Measurements from ENCODE around the gene MB. TPM values are rescaled to one million over a fixed set of nuclear protein-coding genes. Genes with fewer than 3 reads are reported as not detected.
A peak's percentile ranks its signal among the peaks of the same experiment; 100 is the strongest.

The MB gene
- total and polyA plus RNA-seq, 4 donors, result 0.13 to 0.25 TPM; not detected in 2

- WGBS, result 6% methylated on average over 18 of the region's 18 CpGs
- Histone ChIP-seq H3K27me3 (ENCODE audit: control insufficient read depth in 4 of 4, insufficient read depth in 4 of 4, low read length in 3 of 4) (no peaks in the 10 kb centered on the region), H3K9me3 (ENCODE audit: control insufficient read depth in 4 of 4, low read length in 3 of 4) (no peaks in the 10 kb centered on the region), H3K9ac (ENCODE audit: low read depth in 1 of 2, low read length in 2 of 2) (peak within 1 kb of the TSS; percentile 79 to 100), H3K27ac (ENCODE audit: low read depth in 1 of 2, low read length in 2 of 2) (peak within 1 kb of the TSS; percentile 93 to 97), H3K4me3 (ENCODE audit: low read depth in 1 of 3, low read length in 3 of 3) (peak within 1 kb of the TSS; percentile 87 to 99 (median 88)), H3K36me3 (ENCODE audit: control insufficient read depth in 4 of 4, insufficient read depth in 3 of 4, low read depth in 1 of 4, low read length in 3 of 4) (peaks cover 0 to 3% (median 0%) of the 10 kb centered on the region in 4 donors), H3K4me1 (ENCODE audit: control insufficient read depth in 4 of 4, insufficient read depth in 4 of 4, low read length in 3 of 4) (peaks cover 8 to 47% (median 36%) of the 10 kb centered on the region in 4 donors)
- peak in 1 of 2 donors; percentile 89 for TF ChIP-seq EGR1 (IDR thresholded peaks at IDR 0.05; ENCODE audit: low read depth in 2 of 2)
- peak; percentile 60 for TF ChIP-seq NR2F2 (IDR thresholded peaks at IDR 0.05)
- TF ChIP-seq YY1 (IDR thresholded peaks at IDR 0.05), result peak; percentile 87
- peak in 1 of 2 donors; percentile 62 for TF ChIP-seq GABPA (IDR thresholded peaks at IDR 0.05 in 1 of 2, conservative IDR thresholded peaks at IDR 0.05 in 1 of 2)
- peak; percentile 99 for TF ChIP-seq MAX (IDR thresholded peaks at IDR 0.05)
- TF ChIP-seq JUND (IDR thresholded peaks at IDR 0.05), result peak; percentile 25 to 58
- TF ChIP-seq HNF4A (conservative IDR thresholded peaks at IDR 0.05), result peak; percentile 84 to 87
- peak; percentile 91 for TF ChIP-seq SP1 (IDR thresholded peaks at IDR 0.05)
- no peak for TF ChIP-seq FOXA1 (IDR thresholded peaks at IDR 0.05)
- peak; percentile 11 for TF ChIP-seq HNF4G (IDR thresholded peaks at IDR 0.05)
- TF ChIP-seq REST (IDR thresholded peaks at IDR 0.05), result peak; percentile 32
- TF ChIP-seq FOXA2 (IDR thresholded peaks at IDR 0.05), result no peak
- TF ChIP-seq RAD21 (IDR thresholded peaks at IDR 0.05), result peak in 1 of 2 donors; percentile 53
- peak; percentile 74 for TF ChIP-seq TAF1 (conservative IDR thresholded peaks at IDR 0.05)
- TF ChIP-seq RXRA (IDR thresholded peaks at IDR 0.05), result peak; percentile 74 to 83
- TF ChIP-seq ZBTB33 (IDR thresholded peaks at IDR 0.05), result peak; percentile 41
- TF ChIP-seq ATF3 (IDR thresholded peaks at IDR 0.05), result no peak
- no peak for TF ChIP-seq CTCF (IDR thresholded peaks at IDR 0.05; ENCODE audit: low read depth, low read length, missing input control)
- peak; percentile 41 for DNase-seq (ENCODE audit: low spot score)
Measured at GRCh38 chr22:35648066-35649025, 31.2 kb upstream of the MB start, which contains the start of gene APOL6. Gene APOL6 (plus strand): TSS chr22:35648446. CDS start chr22:35656426, 7,980 bp downstream.

Data from liver (tissue), 9 donors.